Measurements from ENCODE around the gene GDNF.
"Not testable (repeated sequence)": the region's sequence is repeated elsewhere in the genome, so short reads cannot be mapped to it uniquely, and the experiment has no call there.

The GDNF gene

DNA sequence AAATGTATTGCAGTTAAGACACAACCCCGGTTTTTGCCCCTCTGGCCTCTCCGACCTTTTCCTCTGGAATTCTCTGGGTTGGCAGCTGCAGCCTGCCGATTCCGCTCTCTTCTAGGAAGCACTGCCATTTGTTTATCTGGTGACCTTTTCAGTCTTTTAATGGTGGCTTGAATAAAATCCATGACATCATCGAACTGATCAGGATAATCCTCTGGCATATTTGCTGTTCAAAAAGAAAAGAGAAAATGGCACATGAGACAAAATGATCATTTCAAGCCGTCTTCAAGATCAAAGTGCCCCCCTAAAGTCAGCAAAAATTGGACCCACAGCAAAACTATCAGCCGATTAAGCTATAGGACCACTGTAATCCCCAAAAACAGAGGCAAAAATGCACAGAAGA is 23.9 kb downstream of the GDNF start:
- DNase-seq: no peak

DNA sequence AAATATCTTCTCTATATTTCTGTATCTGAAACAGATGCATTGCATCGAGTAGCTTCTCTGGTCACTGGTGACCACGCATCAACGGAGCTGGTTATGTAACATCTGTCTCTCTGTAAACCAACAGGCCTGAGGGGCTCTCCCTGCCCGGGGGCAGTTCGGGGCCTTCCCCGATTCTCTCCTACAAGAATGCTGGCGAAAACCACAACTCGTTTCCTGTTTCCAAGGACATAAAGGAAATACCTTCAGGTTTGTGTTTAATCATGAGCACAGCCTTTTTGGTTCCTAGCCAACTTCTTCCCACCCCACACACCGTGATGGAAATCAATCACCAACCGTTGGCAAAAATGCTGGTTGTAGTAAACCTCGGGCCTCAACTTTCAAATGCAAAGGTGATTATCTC is 25.1 kb downstream of the GDNF start:
- DNase-seq: no peak

DNA sequence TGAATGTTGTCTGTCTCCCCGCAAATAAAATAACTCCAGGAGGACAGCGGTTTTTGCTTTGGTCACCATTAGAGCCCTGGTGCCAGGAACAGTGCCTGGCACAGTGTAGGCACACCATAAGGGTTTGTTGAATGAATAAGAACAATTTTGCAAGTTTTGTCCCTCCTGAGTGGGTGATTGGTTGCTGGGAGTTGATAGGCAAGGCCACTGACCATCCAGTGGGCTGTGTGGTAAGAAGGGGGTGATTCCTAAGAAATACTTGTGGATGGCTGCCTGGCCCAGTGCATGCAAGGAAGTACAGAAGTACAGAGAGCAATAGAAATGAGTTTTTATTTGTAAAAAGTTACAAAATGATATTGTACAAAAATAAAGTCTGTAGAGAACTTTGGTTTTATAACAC is 27.5 kb downstream of the GDNF start:
- no peak for DNase-seq

DNA sequence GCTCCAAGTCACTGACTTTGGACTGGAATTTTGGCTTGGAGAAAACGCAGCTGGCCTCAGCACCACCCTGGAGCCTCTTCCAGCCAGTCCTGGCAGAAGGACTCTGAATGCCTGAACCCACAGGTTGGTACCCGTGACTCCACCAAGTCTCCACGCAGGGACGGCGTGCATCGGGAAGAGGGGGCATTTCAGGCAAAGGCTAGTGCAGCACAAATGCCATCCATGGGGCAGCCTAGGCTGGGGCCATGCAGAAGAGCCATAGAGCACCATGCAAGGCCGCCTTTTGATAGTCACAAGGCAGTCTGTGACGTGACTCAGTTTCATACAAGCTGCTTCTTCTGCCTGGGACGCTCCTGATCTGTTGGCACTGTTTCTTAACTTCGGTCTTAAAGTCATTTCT is 28.0 kb downstream of the GDNF start:
- DNase-seq: no peak

DNA sequence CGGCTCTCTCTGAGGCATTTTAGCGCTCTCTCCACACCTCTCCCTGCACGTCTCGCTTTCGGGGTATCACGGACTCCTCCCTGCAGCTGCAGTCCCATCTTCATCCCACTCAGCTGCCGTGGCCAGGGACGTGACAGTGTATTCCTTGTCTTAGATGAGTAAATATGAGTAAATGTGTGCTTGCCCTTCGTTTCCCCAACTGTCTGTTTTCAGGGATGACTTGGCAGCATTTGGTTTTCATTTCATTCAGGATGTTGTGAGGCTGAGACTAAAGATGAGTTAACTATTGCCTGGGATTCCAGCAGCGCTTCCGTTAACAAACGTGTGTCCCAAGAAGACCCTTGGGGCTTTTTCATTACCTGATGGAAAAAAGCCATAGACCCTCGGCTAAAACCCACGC is 29.5 kb downstream of the GDNF start:
- no peak for DNase-seq

DNA sequence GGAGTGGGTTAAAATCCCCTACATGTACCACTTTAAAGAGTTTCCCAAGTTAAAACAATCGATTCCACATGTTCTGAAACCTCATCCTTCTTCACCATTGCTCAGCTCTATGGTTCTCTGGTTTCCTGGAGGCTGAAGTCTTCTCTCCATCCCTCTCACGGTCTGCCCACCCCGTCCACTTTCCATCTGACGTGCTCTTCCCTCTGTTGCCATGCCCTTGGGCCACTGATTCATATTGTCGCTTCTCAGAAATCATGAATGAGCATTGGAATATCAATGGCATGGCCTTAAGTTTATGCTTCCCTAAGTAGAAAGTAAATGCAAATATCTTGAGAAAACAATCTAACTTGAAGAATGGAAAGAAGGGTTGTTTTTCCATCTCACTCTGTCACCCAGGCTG is 30.9 kb downstream of the GDNF start:
- no peak for DNase-seq

DNA sequence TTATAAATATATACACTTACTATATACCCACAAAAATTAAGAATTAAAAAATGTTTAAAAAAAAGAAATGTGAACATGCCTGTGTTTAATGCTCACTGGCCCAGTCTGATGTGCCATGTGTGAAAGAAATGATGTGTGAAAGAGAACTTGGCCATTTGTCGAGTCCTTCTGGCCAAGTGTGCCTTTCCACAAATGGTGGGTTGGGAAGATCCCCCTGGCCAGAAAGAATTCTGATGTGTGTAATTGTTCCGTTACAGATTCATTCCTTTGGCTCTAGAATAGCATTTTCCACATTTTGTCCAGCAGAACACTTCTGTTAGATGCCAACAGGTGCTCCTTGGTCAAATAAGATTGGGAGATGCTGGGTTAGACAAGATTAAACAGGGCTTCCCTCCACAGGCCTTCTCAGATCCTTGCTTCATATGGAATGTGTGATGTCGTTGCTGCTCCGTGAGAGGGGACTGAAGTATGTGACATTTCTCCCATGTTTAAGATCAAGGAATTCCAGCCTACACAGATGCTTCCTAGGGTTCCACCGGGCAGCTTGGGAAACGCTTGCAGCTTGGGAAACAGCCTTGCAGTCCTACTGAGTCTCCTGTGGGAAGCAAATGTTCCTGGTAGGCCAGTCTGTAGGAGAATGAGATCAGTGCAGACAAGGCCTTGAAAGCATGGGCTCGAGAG is 32.1 kb downstream of the GDNF start:
- no peak for DNase-seq

DNA sequence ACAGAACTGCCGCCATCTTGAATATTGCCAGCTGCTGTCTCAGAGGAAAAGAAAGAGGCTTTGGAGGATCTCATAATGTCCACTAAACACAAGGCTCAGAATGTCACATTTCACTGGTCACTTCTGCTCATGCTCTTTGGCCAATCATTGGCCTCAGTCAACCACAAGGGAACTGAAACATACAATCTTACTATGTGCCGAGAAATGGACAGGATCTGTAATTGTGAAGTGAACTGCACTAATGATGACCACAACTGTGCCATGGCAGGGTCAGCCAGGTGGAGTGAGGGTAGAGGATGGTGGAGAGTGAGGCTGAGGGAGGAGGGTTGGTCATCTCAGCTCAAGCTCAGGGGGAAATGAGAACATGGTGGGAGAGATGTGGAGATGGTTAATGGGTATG is 32.8 kb downstream of the GDNF start:
- no peak for DNase-seq

DNA sequence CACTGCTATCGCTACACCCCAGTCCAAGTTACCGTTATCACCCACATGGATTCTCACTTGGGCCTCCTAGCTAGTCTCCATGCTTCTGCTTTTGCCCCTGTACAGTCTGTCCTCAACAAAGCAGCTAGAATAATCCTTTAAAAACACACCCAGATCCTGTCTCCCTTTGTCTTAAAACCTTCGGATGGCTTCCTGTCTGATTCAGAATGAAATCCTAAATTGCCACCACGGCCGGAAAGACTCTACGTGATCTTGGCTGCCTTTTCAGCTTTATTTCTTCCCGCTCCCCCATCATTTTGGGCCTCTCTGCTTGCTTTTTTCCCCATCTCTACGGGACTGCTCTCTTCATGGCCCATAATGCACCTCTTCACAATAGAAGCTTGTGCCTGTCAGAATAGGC is 33.4 kb downstream of the GDNF start:
- no peak for DNase-seq

DNA sequence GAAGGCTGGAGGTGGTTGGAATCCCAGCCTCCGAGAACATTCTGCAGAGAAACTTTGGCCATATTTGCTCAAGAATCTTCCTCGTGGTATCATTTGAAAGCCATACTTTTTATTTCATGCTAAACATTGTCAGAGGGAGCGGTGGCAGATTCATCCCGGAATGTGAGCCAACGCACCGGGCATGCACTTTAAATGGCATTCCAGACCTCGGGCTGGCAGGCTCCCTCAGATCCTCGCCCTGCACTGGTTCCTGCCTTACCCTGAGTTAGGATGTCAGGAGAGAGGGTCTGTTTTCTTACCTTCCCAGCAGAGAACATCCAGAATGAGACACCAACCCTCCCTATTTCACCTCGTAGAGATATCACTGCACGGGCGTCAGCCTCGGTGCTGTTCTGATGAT is 33.8 kb downstream of the GDNF start:
- no peak for DNase-seq

DNA sequence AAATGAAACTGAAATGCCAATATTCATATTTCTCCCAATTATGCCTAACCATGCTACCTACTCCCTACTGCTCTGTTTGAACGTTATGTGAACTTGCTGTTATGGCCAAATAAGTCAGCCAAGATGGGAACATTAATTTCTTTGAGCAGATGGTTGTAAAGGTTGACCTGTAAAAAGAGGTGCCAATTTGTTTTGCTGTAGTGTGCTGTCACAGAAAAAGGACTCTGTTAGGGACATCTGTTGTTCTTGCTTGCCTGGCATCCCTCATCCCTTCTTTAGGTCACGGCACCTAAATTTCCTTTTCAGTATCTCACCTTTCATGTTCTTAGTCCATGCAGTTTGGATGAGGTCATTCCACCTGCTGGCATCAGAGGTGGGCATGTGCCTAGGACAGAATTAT is 35.4 kb downstream of the GDNF start:
- DNase-seq: no peak

DNA sequence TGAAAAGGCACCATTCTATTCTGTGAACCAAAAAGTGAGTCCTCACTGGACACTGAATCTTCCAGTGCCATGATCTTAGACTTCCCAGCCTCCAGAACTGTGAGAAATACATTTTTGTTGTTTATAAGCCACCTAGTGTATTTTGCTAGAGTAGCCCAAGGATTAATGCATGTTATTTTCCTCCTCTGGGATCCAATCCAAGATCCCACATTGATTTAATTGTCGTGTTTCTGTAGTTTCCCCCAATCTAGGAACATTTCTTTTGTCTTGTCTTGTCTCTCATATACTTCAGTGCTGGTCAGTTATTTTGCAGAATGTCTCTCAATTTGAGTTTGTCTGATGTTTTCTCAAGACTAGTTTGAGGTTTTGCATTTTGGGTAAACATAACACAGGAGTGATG is 36.4 kb downstream of the GDNF start:
- no peak for DNase-seq

DNA sequence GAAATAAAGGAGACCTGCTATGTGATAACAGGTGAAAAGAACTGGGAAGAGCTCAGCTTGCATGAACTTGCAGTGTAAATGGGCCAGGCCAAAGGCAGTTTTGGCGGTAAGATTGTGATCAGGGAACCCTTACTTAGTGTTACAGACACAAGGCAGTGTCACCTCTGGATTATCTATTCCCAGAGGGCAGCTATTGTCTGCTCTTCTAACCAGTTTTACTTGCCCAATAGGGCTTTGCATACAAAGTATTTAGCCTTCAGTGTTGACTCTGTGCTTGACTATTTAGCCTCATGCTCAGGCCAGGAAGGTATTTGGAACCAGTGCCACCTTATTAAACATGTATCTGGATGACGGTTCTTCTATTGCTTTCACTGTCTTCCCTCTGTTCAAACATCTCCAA is 38.3 kb downstream of the GDNF start:
- no peak for DNase-seq

DNA sequence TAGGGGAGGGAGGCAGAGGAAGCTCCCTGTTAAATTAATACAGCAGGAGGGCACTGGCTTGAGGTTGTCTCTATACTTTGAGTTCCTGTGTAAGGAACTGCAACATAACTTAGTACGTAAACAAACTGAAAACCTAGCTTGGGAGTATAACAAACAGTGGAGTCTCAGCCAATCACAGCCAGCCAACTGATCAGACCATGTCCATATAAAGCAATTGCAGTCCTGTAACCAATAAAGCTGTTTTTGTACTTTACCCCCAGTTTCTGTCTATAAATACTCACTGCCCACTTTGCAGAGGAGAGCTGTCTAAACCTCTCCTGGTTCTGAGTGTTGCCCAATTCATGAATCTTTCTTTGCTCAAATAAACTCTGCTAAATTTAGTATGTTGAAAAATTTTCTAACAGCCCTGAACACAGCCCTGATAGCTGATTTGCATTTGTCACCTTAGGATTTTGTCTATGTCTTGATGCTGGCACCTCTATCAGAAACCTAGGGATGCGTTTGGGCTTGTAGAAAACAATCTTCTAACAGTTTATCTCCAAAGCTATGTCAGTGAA is 39.9 kb downstream of the GDNF start:
- DNase-seq: no peak

DNA sequence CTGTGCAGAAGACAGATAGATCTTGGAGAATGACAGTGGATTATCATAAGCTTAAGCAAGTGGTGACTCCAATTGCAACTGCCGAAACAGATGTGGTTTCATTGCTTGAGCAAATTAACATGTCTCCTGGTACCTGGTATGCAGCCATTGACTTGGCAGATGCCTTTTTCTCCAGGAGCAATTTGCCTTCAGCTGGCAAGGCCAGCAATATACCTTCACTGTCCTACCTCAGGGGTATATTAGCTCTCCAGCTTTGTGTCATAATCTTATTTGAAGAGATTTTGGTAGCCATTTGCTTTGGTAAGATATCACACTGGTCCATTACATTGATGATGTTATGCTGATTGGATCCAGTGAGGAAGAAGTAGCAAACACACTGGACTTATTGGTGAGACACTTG is 43.4 kb downstream of the GDNF start:
- not testable (repeated sequence) for DNase-seq

DNA sequence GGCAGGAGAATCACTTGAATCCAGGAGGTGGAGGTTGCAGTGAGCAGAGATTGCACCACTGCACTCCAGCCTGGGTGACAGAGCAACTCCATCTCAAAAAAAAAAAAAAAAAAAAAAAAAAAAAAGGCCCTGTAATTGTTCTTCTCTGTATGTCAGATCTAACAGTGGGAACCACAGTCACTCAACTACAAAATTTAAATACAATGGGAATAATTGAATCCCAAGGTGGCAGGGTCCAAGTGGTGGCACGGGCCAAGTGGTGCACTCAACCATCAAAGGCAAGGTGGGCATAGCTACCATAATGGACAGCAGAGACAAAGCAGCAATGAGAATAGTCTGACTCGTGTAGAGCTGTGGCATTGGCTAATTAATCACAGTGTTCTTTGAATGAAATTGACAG is 44.5 kb downstream of the GDNF start:
- DNase-seq: not testable (repeated sequence)

DNA sequence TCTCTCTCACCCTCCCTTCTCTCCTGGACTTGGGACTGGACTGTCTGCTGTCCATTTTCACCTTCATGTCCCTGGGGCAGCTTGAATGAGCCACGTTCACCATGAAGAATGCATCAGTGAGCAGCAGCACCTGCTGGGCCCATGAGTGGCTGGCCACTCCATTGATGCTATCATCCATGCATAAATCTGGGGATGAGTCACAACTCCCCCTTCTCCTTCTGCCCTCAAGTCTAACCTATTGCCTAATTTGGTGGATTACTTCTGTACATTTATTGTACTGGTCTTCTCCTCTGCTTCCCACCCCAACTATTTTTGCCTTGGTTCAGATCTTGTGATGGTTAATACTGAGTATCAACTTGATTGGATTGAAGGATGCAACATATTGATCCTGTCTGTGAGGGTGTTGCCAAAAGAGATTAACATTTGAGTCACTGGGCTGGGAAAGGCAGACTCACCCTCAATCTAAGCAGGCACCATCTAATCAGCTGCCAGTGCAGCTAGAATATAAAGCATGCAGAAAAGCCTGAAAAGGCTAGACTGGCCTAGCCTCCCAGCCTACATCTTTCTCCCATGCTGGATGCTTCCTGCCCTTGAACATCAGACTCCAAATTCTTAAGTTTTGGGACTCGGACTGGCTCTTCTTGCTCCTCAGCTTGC is 46.7 kb downstream of the GDNF start:
- DNase-seq: no peak

DNA sequence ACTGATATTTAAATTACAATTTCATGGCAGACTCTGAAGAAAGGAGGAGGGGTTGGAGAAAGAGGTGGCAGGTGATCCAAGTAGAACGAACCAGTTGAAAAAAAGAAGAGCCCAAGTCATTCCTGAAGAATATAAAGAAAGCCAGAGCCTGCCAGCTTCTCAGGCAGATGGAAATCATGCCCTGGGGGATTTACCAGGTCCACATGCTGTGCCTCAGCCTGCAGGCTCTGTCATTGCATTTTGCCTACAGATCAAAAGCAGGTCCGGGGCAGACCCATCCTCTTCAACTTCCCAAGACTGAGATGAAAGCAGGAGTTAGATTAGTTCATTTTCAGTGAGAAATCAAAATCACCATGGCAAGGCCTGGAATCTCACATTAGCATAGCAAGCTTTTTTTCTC is 48.5 kb downstream of the GDNF start:
- DNase-seq: no peak

DNA sequence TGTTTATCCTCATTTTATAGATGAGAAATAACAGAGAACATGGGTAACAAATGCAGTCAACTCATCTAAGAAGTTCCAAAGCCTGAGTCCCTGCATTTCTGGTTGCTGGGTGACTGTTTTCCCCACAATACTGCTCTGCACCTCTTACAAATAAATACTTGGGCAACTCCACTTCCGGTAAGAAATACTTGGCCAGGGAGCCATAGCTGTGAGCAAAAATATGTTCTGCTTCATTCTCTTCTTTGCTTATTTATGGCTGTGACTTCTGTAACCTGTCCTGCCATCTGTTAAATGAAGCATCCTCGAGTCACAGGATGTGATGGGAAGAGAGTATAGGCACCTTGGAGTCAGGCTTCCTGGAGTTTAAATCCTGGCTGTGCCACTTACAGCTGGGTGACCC is 49.9 kb downstream of the GDNF start:
- no peak for DNase-seq

DNA sequence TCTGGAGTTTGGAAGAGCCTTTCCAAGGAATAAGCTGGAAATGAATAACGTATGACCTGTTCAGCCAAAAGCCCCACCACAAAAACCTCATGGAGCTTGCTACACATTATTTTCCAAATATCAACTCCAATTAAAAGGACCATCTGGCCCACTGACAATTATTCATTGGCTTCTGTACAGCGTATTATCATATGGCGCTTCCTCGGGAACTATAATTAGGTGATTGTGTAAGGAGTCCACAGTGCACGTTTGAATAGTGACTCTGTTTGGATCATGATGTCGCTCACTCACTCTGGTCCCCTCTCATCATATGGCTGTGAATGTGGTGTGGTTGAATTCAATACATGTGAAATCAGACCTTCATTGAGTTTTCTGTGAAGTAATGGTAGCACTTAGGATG is 52.1 kb downstream of the GDNF start:
- no peak for DNase-seq

DNA sequence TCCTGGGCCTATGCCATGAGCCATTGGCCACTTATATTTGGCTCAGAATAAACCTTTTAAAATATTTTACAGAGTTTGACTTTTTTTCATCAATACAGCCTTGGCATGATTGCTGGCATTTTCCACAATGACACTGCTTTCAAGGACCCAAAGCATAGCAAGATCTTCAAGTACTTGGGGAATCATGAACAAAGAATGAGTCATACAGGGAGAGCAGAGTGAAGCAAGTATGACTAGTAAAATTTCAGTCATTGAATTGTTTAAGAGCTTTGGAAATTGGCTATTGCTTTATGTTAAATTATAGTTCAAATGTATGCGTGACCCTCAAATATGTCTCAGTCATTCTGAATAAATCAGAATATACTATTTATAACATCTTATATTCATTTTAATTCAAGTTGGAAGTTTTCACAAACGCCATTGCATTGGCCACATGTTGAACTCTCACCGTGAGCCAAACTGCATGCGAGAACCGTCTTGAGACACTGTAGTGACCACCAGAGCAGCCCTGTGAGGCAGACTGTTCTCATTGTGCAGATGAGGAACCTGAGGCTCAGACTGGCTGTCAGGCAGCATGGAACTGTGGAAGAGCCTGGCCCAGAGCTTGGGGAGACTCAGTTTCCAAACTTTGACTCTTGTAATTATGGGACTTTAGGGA is 52.9 kb downstream of the GDNF start:
- DNase-seq: no peak

DNA sequence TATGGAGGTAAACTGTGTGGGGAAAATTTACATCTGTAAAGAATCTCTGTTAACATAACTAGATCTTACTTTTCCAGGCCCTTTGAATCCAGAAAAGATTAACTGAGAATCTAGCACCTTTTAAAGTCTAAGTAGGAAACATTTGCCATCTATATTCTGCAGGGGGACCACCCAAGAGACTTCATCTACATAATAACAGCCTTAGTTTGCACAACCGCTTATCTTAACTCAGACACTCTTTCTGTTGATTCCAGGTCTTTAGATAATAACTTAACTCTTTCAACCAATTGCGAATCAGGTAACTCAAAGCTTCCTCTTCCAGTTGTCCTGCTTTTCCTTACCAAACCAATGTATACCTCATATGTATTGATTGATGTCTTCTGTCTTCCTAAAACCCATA is 53.4 kb downstream of the GDNF start:
- DNase-seq: no peak

DNA sequence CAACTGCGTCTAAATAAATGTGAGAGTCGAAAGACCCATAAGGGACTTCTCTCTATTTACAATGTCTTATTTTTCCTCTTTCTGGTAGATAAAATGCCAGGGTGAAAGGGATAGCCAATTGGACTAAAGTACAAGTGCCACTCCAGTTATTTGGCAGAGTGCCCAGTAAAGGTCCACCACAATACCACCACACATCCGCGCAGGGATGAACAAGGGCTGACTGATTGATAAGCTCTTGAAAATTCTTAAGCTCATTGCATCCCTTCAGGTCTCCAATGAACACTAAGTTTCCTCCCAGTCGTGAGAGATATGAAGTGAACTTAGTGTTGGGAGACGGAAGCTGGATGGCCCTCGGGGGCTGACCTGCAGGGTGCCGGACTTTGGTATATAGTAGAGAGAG is 58.4 kb downstream of the GDNF start:
- not testable (repeated sequence) for DNase-seq

DNA sequence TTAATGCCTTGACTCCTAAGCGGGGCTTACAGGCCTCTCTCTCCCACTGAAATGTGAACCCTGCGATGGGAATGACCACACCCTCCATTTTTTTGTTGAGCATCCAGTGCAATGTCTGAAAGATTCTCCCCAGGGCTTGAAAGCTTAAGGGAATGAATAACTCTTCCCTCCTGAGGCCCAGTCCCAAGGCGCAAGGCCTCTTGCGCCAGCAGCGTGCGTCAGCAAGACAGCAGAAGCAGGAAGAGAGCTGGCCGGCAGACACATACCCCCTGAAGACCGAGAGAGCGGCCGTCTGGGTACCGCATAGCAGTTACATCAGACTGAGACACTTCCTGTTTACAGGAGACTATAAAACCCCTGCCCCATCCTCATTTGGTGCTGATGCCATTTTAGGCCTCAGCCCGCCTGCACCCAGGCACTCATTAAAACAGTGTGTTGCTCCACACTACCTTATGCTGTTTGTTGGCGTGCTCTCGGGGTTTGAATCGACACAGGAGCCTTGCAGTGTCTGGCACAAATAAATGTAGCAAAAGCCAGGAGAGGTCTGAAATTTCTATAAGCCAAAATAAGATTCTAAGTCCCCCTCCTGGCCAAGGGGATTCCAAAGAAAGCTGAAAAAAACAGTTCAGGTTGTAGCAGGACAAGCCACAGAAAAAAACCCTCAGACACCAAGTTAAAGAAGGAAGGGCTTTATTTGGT is 62.3 kb downstream of the GDNF start:
- no peak for DNase-seq
